D721Med (cell line): ENCODE measurements around the gene BLVRA.
"Not testable (repeated sequence)": the region's sequence is repeated elsewhere in the genome, so short reads cannot be mapped to it uniquely, and the experiment has no call there.

Source experiments
- DNase-seq: peaks from one replicate; pipeline ENCODE4 v3.0.0; 2011; ENCODE audit warnings: low spot score; ENCODE audit not compliant: insufficient read length
- FAIRE-seq: peaks from 2 replicates; lab custom pipeline; 2011; peaks lifted over from hg19 to GRCh38; lab: Jason Lieb, UNC
- TF ChIP-seq, protein P1 (sequence below): IDR thresholded peaks from 2 replicates; pipeline ENCODE4 v1.5.1; 2012; ENCODE audit warnings: mild to moderate bottlenecking, control low read depth; ENCODE audit not compliant: insufficient read depth; ENCODE audit errors: missing control alignments

BLVRA gene

DNA sequence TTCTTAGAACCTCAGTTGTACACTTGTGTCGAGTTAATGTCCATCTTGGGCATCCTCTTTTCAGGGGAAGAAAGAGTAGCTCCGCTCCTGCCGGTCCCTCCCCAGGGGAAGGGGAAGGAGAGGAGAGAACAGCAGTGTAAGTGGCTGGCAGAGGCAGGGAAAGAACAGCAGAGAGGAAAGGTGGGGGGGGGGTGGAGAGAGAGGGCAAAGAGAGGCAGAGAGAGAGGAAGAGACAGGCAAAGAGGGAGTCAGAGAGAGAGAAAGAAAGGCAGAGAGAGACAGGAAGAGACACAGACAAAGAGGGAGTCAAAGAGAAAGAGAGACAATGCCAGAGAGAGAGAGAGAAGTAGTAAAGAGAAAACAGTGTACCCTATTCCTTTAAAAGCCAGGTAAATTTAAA, 56.9 kb downstream of the BLVRA start:
- TF ChIP-seq, protein P1, sequence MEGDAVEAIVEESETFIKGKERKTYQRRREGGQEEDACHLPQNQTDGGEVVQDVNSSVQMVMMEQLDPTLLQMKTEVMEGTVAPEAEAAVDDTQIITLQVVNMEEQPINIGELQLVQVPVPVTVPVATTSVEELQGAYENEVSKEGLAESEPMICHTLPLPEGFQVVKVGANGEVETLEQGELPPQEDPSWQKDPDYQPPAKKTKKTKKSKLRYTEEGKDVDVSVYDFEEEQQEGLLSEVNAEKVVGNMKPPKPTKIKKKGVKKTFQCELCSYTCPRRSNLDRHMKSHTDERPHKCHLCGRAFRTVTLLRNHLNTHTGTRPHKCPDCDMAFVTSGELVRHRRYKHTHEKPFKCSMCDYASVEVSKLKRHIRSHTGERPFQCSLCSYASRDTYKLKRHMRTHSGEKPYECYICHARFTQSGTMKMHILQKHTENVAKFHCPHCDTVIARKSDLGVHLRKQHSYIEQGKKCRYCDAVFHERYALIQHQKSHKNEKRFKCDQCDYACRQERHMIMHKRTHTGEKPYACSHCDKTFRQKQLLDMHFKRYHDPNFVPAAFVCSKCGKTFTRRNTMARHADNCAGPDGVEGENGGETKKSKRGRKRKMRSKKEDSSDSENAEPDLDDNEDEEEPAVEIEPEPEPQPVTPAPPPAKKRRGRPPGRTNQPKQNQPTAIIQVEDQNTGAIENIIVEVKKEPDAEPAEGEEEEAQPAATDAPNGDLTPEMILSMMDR: no peak

DNA sequence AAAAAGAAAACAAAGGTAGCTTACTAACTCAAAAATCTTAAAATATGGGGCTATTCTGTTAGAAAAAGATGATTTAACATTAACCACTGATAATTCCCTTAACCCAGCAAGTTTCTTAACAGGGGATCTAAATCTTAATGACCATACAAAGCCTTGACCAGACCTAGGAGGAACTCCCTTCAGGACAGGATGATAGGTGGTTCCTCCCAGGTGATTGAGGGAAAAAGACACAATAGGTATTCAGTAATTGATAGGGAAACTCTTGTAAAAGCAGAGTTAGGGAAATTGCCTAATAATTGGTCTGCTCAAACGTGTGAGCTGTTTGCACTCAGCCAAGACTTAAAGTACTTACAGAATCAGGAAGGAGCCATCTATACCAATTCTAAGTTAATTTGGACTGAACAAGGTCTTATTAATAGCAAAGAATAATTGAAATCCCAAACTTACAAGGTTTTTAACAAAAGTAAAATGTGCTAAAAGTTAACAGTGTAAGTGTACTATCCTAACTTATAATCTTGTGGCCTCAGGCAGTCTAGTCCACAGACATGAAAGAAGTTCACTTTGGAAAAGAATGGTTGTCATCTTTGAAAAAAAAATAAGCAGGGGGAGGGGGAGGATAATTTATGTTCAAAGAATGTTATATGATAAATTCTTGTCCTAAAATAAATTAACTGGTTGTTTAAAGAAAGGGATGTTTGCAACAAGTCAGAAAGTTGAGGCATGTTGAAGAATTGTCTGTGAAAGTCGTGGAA, 57.7 kb downstream of the BLVRA start:
- not testable (repeated sequence) for FAIRE-seq, DNase-seq

More for the DNA sequence above, 56.9 kb downstream of the BLVRA start:
- FAIRE-seq: no peak
- no peak for DNase-seq

DNA sequence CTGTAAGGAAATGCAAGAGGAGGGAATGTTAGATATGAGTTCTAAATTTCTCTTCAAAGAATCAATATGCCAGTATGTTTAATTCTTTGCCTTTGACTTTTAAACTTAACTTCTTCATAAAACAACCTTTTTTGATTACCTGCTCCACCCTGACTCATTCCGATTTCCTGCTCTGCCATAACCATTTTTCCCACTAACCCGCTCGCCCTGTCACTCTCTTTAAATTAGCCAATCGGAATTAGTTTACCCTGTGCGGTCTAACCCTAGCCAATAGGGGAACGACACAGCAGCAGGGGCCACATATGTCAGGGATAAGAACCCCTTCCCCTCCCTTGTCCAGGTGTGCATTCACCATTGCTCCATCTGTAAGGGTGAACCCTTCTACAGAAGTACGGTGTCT, 64.9 kb downstream of the BLVRA start:
- DNase-seq, FAIRE-seq: not testable (repeated sequence)

DNA sequence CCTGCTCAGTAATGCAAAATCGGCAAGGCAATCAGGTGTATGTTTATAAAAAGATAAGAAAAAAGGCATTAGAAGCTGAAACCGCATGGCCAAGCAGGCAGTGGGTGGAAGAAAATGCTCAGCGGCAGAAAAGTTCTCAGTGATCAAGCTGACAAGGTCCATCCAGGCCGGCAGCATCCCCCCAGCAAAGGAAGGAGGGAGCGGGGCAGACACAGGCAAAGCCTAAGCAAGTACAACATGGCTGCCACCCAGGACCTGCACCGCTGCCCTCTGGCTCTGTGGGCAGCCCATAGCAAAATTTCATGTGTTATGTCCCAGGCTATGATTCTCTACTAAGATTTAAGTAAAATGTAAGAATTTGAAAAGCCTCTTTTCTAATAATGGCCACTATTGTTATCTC, 65.5 kb downstream of the BLVRA start:
- FAIRE-seq: no peak
- TF ChIP-seq, protein P1: no peak
- no peak for DNase-seq

DNA sequence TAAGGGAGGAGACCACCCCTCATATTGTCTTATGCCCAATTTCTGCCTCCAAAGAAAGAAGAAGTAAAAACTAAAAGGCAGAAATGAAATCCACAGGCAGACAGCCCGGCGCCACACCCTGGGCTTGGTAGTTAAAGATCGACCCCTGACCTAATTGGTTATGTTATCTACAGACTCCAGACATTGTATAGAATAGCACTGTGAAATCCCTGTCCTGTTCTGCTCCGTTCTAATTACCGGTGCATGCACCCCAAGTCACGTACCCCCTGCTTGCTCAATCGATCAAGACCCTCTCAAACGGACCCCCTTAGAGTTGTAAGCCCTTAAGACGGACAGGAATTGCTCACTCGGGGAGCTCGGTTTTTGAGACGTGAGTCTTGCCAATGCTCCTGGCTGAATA, 66.0 kb downstream of the BLVRA start:
- DNase-seq, FAIRE-seq: not testable (repeated sequence)

DNA sequence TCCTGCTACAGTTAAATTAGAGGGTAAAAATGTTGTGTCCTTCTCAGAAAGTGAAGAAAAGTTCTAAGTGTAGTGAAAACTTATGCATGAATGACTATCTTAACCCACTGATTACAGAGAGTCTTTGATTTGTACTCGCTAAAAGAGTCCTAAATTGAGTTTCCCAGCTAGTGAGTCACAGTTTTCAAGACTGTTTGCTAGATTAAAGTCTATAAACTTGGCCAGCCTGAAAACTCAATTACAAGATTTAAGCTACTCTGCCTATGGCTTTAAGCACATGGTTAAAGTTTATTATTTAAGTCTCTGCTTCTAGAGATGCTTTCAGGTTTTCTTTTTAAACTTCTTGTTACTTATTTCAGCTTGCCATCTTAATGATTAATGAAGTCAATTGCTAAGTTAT, 66.5 kb downstream of the BLVRA start:
- FAIRE-seq (no peak), DNase-seq (no peak)
- TF ChIP-seq, protein P1: no peak

DNA sequence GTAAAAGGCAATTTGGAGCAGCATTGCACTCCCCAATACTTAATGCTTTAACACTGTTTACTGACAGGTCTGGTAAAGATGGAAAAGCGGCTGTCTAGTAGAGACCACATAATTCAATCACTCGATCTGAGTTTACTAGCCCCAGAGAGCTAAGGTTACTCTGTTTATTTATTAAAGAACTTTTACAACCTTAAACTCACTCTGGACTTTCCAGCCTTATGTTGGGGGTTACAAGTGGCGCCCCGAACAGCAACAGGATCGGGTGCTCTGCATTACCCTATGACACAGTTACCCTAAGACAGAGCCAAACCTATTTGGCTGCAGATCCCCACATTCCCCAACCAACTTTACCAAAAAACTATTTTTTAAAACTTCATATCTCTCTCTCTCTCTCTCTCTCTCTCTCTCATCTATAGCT, 66.9 kb downstream of the BLVRA start:
- TF ChIP-seq, protein P1: no peak
- FAIRE-seq: no peak
- no peak for DNase-seq

DNA sequence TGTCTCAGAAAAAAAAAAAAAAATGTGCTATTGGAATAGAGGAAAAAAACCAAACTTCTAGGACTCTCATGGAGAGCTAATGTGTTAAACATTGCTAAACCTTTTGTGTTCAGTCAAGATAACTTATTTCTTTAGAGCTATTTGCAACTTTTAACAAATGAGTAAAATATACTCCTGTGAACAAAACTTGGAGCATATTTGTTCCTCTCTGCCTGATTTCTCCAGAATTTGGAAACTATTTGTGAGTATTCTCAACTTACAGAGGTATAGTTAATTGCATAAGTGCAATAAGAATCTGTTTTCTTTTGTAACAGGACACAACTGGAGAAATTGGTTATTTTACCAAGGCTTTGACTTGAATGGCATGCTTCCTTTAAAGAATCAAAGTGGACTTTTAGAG, 72.4 kb downstream of the BLVRA start:
- not testable (repeated sequence) for FAIRE-seq, DNase-seq

DNA sequence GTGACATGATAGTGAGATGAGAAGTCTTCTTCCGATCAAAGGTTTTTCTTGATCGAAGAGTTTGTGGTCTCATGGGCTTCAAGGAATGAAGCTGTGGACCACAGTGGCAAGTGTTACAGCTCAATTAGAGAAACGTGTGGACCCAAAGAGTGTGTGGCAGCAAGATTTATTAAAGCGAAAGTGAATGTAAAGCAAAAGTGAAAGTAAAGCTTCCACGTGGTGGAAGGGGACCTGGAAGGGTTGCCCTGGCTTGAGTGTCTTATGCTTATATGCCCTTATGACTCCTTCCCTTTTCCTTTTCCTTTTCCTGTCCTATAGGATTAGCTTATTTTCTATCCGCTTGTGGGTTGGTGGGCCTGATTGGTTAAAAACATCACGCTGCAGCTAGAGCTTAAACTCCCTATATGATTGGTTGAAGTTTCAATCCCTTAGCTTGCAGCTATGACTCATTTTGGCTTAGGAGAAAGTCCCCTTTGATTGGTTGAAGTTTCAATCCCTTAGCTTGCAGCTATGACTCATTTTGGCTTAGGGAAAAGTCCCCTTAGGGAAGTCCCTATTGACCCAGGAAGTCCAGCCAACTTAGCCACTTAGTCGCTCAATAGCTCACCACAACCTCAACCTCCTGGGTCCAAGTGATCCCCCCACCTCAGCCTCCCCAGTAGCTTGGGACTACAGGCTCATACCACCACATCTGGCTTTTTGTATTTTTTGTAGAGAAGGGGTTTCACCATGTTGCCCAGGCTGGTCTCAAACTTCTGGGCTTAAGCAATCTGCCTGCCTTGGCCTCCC, 76.2 kb downstream of the BLVRA start:
- DNase-seq: no peak
- TF ChIP-seq, protein P1: no peak
- FAIRE-seq: no peak
